H1 (cell line): Measurements from ENCODE around the gene DIP2C.

Experiments used
- BRCA1 ChIP-seq: IDR thresholded peaks from 2 replicates; pipeline ENCODE4 v1.6.1; 2012; ENCODE audit warnings: low read depth, low read length, improper control_type of control experiment
- CEBPB ChIP-seq: IDR thresholded peaks from 2 replicates; pipeline ENCODE4 v1.6.1; 2012; ENCODE audit warnings: low read depth, low read length
- CREB1 ChIP-seq: IDR thresholded peaks from 2 replicates; pipeline ENCODE4 v1.6.1; 2012; ENCODE audit warnings: inconsistent platforms
- GABPA ChIP-seq: IDR thresholded peaks from 2 replicates; pipeline ENCODE4 v1.6.1; 2011; ENCODE audit warnings: mild to moderate bottlenecking, low read length, moderate library complexity, borderline replicate concordance; ENCODE audit not compliant: insufficient read depth
- HDAC6 ChIP-seq: IDR thresholded peaks from one replicate; pipeline ENCODE4 v1.7.1; 2012; ENCODE audit warnings: low read depth, mild to moderate bottlenecking, inconsistent platforms, low read length, moderate library complexity
- KDM1A ChIP-seq: fragments of 200-600, 300-600 bp; sonication (generic); IDR thresholded peaks from 2 replicates; pipeline ENCODE4 v1.7.1; 2016; ENCODE audit warnings: mild to moderate bottlenecking, low read length, borderline replicate concordance
- POLR2A ChIP-seq, 2 experiments: IDR thresholded peaks; 1 replicate in 1 of 2; 2 replicates in 1 of 2; pipeline ENCODE4 v1.6.1; 2011; ENCODE audit warnings: low read depth in 2 of 2, low read length in 2 of 2, mild to moderate bottlenecking in 2 of 2; ENCODE audit errors: control extremely low read depth in 1 of 2
- POU5F1 ChIP-seq: IDR thresholded peaks from 2 replicates; pipeline ENCODE4 v1.6.1; 2011; ENCODE audit warnings: low read depth, mild to moderate bottlenecking, low read length, moderate library complexity
- TEAD4 ChIP-seq: IDR thresholded peaks from 2 replicates; pipeline ENCODE4 v1.6.1; 2012; ENCODE audit warnings: low read depth, low read length, inconsistent platforms, mixed read lengths
- TF ChIP-seq, protein P1 (sequence below), 3 experiments: IDR thresholded peaks; 1 replicate in 2 of 3; 2 replicates in 1 of 3; pipeline versions ENCODE4 v1.5.1 to v1.6.1; 2011; ENCODE audit warnings: low read length in 3 of 3, mild to moderate bottlenecking in 3 of 3, inconsistent platforms in 2 of 3, low read depth in 1 of 3, moderate library complexity in 1 of 3; ENCODE audit not compliant: insufficient read depth in 1 of 3; ENCODE audit errors: control extremely low read depth in 1 of 3

DNA sequence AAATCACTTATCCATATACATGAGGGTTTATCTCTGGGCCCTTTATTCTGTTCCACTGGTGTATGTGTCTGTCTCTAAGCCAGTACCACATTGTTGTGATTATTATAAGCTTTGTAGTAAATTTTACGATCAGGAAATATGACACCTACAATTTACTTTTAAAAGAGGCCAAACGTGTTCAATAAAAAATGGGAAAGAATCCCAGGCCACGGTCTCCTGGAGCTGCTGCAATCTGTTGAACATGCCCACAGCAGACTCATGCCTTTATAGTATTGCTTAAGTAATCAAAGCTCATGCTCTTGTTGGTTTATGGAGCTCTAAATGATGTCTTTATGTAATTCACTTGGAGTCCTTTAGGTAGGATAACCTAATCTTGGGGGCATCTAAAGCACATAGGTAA, 281.2 kb downstream of the DIP2C start:
- TF ChIP-seq, protein P1, sequence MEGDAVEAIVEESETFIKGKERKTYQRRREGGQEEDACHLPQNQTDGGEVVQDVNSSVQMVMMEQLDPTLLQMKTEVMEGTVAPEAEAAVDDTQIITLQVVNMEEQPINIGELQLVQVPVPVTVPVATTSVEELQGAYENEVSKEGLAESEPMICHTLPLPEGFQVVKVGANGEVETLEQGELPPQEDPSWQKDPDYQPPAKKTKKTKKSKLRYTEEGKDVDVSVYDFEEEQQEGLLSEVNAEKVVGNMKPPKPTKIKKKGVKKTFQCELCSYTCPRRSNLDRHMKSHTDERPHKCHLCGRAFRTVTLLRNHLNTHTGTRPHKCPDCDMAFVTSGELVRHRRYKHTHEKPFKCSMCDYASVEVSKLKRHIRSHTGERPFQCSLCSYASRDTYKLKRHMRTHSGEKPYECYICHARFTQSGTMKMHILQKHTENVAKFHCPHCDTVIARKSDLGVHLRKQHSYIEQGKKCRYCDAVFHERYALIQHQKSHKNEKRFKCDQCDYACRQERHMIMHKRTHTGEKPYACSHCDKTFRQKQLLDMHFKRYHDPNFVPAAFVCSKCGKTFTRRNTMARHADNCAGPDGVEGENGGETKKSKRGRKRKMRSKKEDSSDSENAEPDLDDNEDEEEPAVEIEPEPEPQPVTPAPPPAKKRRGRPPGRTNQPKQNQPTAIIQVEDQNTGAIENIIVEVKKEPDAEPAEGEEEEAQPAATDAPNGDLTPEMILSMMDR (IDR thresholded peaks at IDR 0.05; ENCODE audit: control extremely low read depth in 1 of 3, insufficient read depth in 1 of 3, low read depth in 1 of 3, low read length in 3 of 3): no peak
- no peak for TF ChIP-seq CREB1
- TF ChIP-seq GABPA: no peak
- TF ChIP-seq KDM1A: no peak
- TF ChIP-seq POLR2A (IDR thresholded peaks at IDR 0.05; ENCODE audit: control extremely low read depth in 1 of 2, low read depth in 2 of 2, low read length in 2 of 2): no peak
- TF ChIP-seq BRCA1: no peak
- TF ChIP-seq POU5F1: no peak
- TF ChIP-seq CEBPB: no peak
- no peak for TF ChIP-seq TEAD4
- no peak for TF ChIP-seq HDAC6
